ENCODE measurements around the gene FOLR1.
"Not testable (repeated sequence)": the region's sequence is repeated elsewhere in the genome, so short reads cannot be mapped to it uniquely, and the experiment has no call there.

Gene FOLR1

GRCh38 chr11:72188267-72188666, 3.7 kb upstream of the FOLR1 start:
- DNase-seq: no peak

GRCh38 chr11:72189455-72190250, 2.3 kb upstream of the FOLR1 start:
- no peak for DNase-seq

- no peak for DNase-seq
Observed at GRCh38 chr11:72190631-72191071, 1.3 kb upstream of the FOLR1 start.

GRCh38 chr11:72195518-72196270, 3.8 kb downstream of the FOLR1 start:
- no peak for DNase-seq

GRCh38 chr11:72201445-72201844, 9.5 kb downstream of the FOLR1 start:
- DNase-seq: not testable (repeated sequence)

GRCh38 chr11:72202571-72202970, 10.6 kb downstream of the FOLR1 start:
- DNase-seq: no peak

GRCh38 chr11:72203163-72203562, 11.2 kb downstream of the FOLR1 start:
- no peak for DNase-seq

GRCh38 chr11:72204886-72205285, 12.9 kb downstream of the FOLR1 start:
- DNase-seq: no peak

- DNase-seq: not testable (repeated sequence)
Observed at GRCh38 chr11:72206794-72207193, 14.9 kb downstream of the FOLR1 start.

GRCh38 chr11:72208281-72208680, 16.3 kb downstream of the FOLR1 start:
- no peak for DNase-seq

GRCh38 chr11:72209101-72209500, 17.2 kb downstream of the FOLR1 start:
- DNase-seq: no peak

GRCh38 chr11:72216638-72217037, 24.7 kb downstream of the FOLR1 start, which contains the start of gene FOLR2:
Gene FOLR2, plus strand, starts transcription at chr11:72216794. Its CDS starts 1,791 bp downstream, at chr11:72218585.
- no peak for DNase-seq

- DNase-seq: no peak
Observed at GRCh38 chr11:72217841-72218240, 25.9 kb downstream of the FOLR1 start.

- DNase-seq: no peak
Observed at GRCh38 chr11:72218251-72218745, 26.4 kb downstream of the FOLR1 start.

GRCh38 chr11:72220696-72221363, 28.9 kb downstream of the FOLR1 start:
- no peak for DNase-seq

- DNase-seq: no peak
Observed at GRCh38 chr11:72221386-72222075, 29.6 kb downstream of the FOLR1 start.

- DNase-seq: no peak
Observed at GRCh38 chr11:72222106-72222891, 30.4 kb downstream of the FOLR1 start.

GRCh38 chr11:72222907-72223614, 31.1 kb downstream of the FOLR1 start:
- peak; percentile 94 for DNase-seq

- peak; percentile 49 for DNase-seq
Observed at GRCh38 chr11:72223615-72224563, 31.9 kb downstream of the FOLR1 start.

Data from activated effector memory CD4-positive, alpha-beta T cell treated with Interleukin-2 at 50 U/mL for 16 hours (primary cell).